Measurements from ENCODE around the gene CTNNAL1.

The CTNNAL1 gene

DNA sequence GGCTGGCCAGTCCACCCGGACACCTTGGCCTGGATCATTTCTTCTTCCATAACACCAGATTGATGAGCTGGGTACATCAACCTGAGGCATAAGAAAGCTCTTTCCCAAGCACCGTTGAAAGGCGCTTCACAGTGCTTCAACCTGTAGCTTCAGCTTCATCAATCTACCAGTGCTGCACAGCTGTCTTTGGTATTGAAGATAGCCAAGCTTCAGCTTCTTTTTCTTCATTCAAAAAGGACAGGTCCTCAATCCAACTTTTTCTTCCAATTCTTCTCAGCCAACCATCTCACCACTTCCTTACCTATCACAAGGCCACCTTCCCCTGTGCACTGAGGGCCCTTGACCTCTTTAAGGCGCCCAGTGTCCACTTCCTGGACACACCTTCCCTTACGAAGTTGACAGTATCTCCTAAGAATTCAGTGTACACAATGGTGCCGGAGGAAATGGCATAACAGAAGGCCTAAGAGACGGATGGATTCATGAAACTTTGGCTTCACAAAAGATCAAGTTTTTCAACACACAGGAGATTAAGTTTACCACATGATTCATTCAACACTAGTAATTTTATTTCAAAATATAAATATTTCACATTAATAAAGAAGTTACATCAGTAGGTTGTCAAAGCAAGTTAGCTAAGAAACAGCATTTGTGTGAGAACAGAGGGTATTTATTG, 1.4 kb upstream of the CTNNAL1 start:
- Histone ChIP-seq H3K9me3 (ENCODE audit: control insufficient read depth, low read length) (no peaks in the 10 kb centered on the region), H3K27ac (ENCODE audit: insufficient read depth, low read depth, low read length, poor library complexity, severe bottlenecking) (no peak overlapping the region), H3K27me3 (ENCODE audit: control insufficient read depth, insufficient read depth, low read length, poor library complexity, severe bottlenecking) (no peaks in the 10 kb centered on the region), H3K4me1 (ENCODE audit: control insufficient read depth, insufficient read depth, low read length) (peaks cover 13% of the 10 kb centered on the region), H3K4me3 (ENCODE audit: insufficient read depth, low read depth, low read length) (no peak overlapping the region), H3K36me3 (ENCODE audit: control insufficient read depth, insufficient read depth, low read length) (no peaks in the 10 kb centered on the region)
- WGBS, 2 experiments, result 93 to 94% methylated on average over 7 of the region's 7 CpGs

DNA sequence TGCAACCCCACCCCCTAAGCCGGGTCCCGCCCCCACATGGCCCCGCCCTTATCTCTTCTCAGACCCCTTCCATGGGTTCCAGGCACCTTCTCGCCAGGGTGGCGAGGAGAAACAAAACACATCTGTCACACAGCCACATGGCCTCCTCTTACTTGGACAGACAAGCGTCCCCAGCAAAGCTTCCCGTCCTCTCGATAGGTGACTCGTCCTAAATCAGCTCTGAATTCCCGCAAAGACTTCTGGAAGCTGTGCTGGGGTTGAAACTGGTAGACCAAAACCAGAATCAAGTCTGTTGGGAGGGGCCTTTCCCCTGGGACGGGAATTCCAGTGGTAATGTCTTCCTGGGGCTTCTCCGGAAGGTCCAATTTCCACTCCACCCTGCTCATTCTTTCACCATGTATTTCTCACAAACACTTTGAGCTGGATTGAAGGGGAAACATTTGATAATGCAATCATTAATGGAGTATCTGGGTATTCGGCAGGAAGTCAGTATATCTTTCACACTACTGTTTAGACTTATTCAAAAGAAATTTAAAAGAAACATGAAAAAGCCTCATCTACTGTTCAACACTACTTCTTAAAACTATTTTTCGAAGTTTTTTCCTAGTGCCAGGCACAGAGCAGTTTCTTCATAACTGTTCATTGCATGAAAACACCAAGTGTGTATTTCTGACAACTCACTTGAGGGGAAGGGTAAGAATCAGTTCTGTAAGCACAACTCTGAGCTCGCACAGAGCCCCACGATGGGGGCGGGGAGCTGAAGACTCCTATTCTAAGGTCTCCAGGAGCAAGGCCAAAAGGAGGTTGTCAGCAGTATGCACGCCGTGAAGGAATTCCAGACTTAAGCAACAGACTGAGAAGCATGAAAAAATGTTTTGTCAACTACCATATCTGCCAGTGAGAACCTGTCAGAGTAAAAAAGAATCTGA, 644 bp upstream of the CTNNAL1 start:
- H3K4me1 ChIP-seq (ENCODE audit: control insufficient read depth, insufficient read depth, low read length), result peaks cover 13% of the 10 kb centered on the region
- H3K9me3 ChIP-seq (ENCODE audit: control insufficient read depth, low read length), result no peaks in the 10 kb centered on the region
- no peaks in the 10 kb centered on the region for H3K36me3 ChIP-seq (ENCODE audit: control insufficient read depth, insufficient read depth, low read length)
- peak overlapping the region; percentile 32 for H3K4me3 ChIP-seq (ENCODE audit: insufficient read depth, low read depth, low read length)
- 28 to 30% methylated on average over 18 to 19 of the region's 19 CpGs for WGBS, 2 experiments
- no peaks in the 10 kb centered on the region for H3K27me3 ChIP-seq (ENCODE audit: control insufficient read depth, insufficient read depth, low read length, poor library complexity, severe bottlenecking)
- H3K27ac ChIP-seq (ENCODE audit: insufficient read depth, low read depth, low read length, poor library complexity, severe bottlenecking), result peak overlapping the region; percentile 65

DNA sequence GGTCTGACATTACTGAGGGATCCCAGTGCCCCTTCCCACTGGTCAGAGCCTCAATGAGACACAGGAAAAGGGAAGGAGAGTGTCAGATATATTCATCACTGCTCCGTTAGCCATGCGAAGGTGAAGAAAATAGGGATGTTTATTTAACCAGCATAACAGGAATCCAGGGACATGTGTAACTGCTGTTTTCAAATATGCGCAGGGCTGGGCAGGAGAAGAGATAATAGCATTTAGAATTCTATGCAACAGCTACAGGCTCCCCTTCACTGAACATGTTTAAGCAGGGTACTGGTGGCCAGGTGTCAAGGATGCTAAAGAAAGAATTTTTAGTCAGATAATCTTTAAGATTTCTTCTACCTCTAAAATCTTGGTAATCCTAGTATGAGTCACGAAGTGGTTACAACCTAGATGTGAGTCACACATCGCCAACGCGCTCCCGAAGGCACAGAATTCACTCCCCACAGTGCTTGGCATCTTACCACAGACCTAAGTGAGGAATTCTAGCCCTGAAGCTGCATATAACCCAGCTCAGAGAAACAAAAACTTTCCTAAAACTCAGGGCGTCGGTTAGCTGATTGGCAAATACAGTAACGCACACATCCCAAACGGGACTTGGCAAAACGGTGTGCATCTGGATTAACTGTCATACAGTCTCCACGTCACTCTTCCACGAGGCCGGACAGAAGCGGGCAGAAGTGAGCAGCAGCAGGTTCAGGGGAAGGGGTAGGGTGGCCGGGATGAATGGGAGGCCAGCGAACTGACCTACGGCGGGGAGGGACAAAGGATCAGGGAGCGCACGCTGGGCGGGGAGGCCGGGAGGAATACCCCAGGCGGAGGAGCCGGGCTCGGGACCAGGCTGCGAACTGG, 1.1 kb downstream of the CTNNAL1 start:
- no peaks in the 10 kb centered on the region for H3K27me3 ChIP-seq (ENCODE audit: control insufficient read depth, insufficient read depth, low read length, poor library complexity, severe bottlenecking)
- H3K27ac ChIP-seq (ENCODE audit: insufficient read depth, low read depth, low read length, poor library complexity, severe bottlenecking), result no peak overlapping the region
- peaks cover 13% of the 10 kb centered on the region for H3K4me1 ChIP-seq (ENCODE audit: control insufficient read depth, insufficient read depth, low read length)
- 6% methylated on average over 29 of the region's 29 CpGs for WGBS, 2 experiments
- H3K36me3 ChIP-seq (ENCODE audit: control insufficient read depth, insufficient read depth, low read length), result no peaks in the 10 kb centered on the region
- H3K4me3 ChIP-seq (ENCODE audit: insufficient read depth, low read depth, low read length), result peak overlapping the region; percentile 91
- H3K9me3 ChIP-seq (ENCODE audit: control insufficient read depth, low read length), result no peaks in the 10 kb centered on the region

DNA sequence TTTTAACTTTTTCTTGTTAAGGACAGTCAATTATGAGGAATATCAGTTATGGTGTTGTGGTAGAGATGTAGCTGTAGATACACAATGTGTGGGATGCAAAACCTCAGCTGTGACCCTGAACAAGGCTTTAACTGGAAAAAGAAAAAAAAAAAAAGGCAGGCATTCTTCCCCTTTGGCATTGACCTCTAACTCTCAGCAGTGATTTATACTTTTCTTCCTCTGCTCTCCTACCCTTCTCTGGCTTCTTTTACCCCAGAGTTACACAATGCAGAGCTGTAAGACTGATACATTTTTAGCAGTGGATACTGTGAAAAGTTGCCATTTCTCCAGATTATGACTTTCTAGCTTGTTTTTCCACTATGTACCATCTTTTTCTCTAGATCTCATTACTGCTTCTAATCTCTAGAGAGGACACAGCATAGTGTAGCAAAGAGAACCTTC, 2.0 kb downstream of the CTNNAL1 start:
- Histone ChIP-seq H3K9me3 (ENCODE audit: control insufficient read depth, low read length) (no peaks in the 10 kb centered on the region), H3K27ac (ENCODE audit: insufficient read depth, low read depth, low read length, poor library complexity, severe bottlenecking) (no peak overlapping the region), H3K27me3 (ENCODE audit: control insufficient read depth, insufficient read depth, low read length, poor library complexity, severe bottlenecking) (no peaks in the 10 kb centered on the region), H3K36me3 (ENCODE audit: control insufficient read depth, insufficient read depth, low read length) (no peaks in the 10 kb centered on the region), H3K4me1 (ENCODE audit: control insufficient read depth, insufficient read depth, low read length) (peaks cover 13% of the 10 kb centered on the region), H3K4me3 (ENCODE audit: insufficient read depth, low read depth, low read length) (no peak overlapping the region)

DNA sequence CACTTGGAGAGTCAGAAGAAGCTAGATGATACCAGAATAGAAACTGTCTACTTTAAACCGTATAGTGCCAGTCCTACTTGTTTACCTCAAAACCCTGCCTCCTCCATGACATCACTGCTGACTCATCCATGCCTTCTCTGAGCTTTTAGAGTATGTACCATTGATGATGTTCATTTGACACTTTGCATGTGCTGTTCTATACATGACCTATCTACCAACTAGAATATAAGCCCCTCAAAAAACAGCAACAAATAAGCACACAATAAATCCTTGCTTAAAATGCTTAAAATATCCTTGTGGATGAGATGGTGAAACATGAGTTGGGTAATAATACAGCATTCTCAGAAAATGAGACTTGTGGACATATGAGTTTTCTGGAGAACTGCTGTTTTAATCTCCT, 2.6 kb downstream of the CTNNAL1 start:
- H3K4me1 ChIP-seq (ENCODE audit: control insufficient read depth, insufficient read depth, low read length), result peaks cover 13% of the 10 kb centered on the region
- no peak overlapping the region for H3K4me3 ChIP-seq (ENCODE audit: insufficient read depth, low read depth, low read length)
- no peaks in the 10 kb centered on the region for H3K27me3 ChIP-seq (ENCODE audit: control insufficient read depth, insufficient read depth, low read length, poor library complexity, severe bottlenecking)
- no peaks in the 10 kb centered on the region for H3K36me3 ChIP-seq (ENCODE audit: control insufficient read depth, insufficient read depth, low read length)
- no peaks in the 10 kb centered on the region for H3K9me3 ChIP-seq (ENCODE audit: control insufficient read depth, low read length)
- H3K27ac ChIP-seq (ENCODE audit: insufficient read depth, low read depth, low read length, poor library complexity, severe bottlenecking), result no peak overlapping the region
- WGBS, 2 experiments, result 79 to 90% methylated on average over 1 of the region's 1 CpG

DNA sequence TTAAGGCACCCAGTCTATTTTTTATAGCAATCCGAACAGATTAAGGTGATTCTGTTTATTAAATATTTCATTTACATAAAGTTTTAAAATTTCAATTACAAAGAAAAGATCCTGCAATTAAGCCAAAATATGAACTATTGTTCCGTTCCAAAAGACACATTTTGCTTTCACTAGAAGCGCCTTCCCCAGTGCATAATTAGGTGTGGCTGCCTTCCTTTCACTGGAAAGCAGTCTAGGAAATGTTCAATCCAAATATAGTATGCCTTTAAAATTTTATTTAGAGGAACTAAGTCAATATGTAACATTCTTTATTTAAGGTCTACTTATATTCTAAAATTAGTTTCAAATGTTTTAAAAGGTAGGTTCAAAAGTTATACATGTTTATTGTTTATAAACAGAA, 7.6 kb downstream of the CTNNAL1 start:
- H3K4me1 ChIP-seq (ENCODE audit: control insufficient read depth, insufficient read depth, low read length), result no peaks in the 10 kb centered on the region
- H3K27me3 ChIP-seq (ENCODE audit: control insufficient read depth, insufficient read depth, low read length, poor library complexity, severe bottlenecking), result no peaks in the 10 kb centered on the region
- WGBS, 2 experiments, result 95 to 100% methylated on average over 2 of the region's 3 CpGs
- no peaks in the 10 kb centered on the region for H3K9me3 ChIP-seq (ENCODE audit: control insufficient read depth, low read length)
- H3K36me3 ChIP-seq (ENCODE audit: control insufficient read depth, insufficient read depth, low read length), result no peaks in the 10 kb centered on the region
- no peak overlapping the region for H3K27ac ChIP-seq (ENCODE audit: insufficient read depth, low read depth, low read length, poor library complexity, severe bottlenecking)
- no peak overlapping the region for H3K4me3 ChIP-seq (ENCODE audit: insufficient read depth, low read depth, low read length)

DNA sequence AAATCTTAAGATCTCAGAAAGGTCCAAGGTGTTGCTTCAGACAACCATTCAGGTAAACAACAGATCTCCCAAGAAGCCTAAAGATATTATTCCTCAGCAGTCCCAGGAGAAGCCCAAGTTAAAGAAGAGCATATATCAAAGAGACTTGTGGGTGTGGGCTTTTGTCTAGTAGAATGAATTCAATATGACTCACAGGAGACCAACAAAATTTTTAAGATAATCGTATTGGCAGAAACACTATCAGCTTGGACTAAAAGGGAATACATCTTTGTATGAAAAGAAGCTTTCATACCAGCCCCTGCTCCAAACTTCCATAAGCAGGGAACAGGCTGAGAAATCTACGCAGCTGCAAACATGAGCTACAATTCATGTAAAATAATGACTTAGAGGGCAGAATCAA, 10.2 kb downstream of the CTNNAL1 start:
- H3K4me1 ChIP-seq (ENCODE audit: control insufficient read depth, insufficient read depth, low read length), result no peaks in the 10 kb centered on the region
- WGBS, 2 experiments, result 99 to 100% methylated on average over 1 to 2 of the region's 2 CpGs
- H3K4me3 ChIP-seq (ENCODE audit: insufficient read depth, low read depth, low read length), result no peak overlapping the region
- no peak overlapping the region for H3K27ac ChIP-seq (ENCODE audit: insufficient read depth, low read depth, low read length, poor library complexity, severe bottlenecking)
- no peaks in the 10 kb centered on the region for H3K27me3 ChIP-seq (ENCODE audit: control insufficient read depth, insufficient read depth, low read length, poor library complexity, severe bottlenecking)
- no peaks in the 10 kb centered on the region for H3K36me3 ChIP-seq (ENCODE audit: control insufficient read depth, insufficient read depth, low read length)
- H3K9me3 ChIP-seq (ENCODE audit: control insufficient read depth, low read length), result no peaks in the 10 kb centered on the region

DNA sequence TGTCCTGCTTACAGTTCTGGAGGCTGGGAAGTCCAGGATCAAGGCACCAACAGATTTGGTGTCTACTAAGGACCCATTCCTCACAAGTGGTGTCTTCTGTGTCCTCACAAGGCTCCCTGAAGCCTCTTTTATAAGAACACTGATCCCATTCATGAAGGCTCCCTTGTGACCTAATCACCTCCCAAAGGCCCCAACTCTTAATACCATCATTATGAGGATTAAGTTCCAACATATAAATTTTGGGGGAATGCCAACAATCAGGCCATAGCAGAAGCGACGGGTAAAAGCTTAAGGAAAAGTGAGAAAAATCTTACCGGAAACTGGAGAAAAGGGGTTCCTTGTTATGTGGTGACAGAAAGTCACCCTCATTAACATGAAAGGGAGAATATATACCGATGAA, 11.2 kb downstream of the CTNNAL1 start:
- Histone ChIP-seq H3K9me3 (ENCODE audit: control insufficient read depth, low read length) (no peaks in the 10 kb centered on the region), H3K4me1 (ENCODE audit: control insufficient read depth, insufficient read depth, low read length) (no peaks in the 10 kb centered on the region), H3K27ac (ENCODE audit: insufficient read depth, low read depth, low read length, poor library complexity, severe bottlenecking) (no peak overlapping the region), H3K36me3 (ENCODE audit: control insufficient read depth, insufficient read depth, low read length) (no peaks in the 10 kb centered on the region), H3K4me3 (ENCODE audit: insufficient read depth, low read depth, low read length) (no peak overlapping the region), H3K27me3 (ENCODE audit: control insufficient read depth, insufficient read depth, low read length, poor library complexity, severe bottlenecking) (no peaks in the 10 kb centered on the region)
- 96 to 97% methylated on average over 4 of the region's 4 CpGs for WGBS, 2 experiments

DNA sequence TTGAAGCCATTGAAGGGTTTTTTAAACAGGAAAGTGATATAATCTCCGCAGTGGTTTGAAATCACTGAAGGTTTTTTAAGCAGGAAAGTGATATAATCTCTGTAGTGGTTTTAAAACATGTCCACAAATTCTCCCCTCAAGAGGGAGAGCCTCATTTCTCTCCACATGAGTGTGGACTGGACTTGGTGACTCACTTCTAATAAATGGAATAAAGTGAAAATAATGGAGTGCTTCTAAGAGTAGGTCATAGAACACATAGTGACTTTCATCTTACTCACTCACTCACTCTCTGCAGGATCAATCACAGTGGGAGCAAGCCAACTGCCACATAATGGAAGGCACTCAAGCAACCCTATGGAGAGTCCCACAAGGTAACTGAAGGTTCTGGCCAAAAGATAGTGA, 12.0 kb downstream of the CTNNAL1 start:
- Histone ChIP-seq H3K9me3 (ENCODE audit: control insufficient read depth, low read length) (no peaks in the 10 kb centered on the region), H3K4me3 (ENCODE audit: insufficient read depth, low read depth, low read length) (no peak overlapping the region), H3K36me3 (ENCODE audit: control insufficient read depth, insufficient read depth, low read length) (no peaks in the 10 kb centered on the region), H3K27me3 (ENCODE audit: control insufficient read depth, insufficient read depth, low read length, poor library complexity, severe bottlenecking) (no peaks in the 10 kb centered on the region), H3K4me1 (ENCODE audit: control insufficient read depth, insufficient read depth, low read length) (no peaks in the 10 kb centered on the region), H3K27ac (ENCODE audit: insufficient read depth, low read depth, low read length, poor library complexity, severe bottlenecking) (no peak overlapping the region)
- 83% methylated on average over 1 of the region's 1 CpG for WGBS, 2 experiments

DNA sequence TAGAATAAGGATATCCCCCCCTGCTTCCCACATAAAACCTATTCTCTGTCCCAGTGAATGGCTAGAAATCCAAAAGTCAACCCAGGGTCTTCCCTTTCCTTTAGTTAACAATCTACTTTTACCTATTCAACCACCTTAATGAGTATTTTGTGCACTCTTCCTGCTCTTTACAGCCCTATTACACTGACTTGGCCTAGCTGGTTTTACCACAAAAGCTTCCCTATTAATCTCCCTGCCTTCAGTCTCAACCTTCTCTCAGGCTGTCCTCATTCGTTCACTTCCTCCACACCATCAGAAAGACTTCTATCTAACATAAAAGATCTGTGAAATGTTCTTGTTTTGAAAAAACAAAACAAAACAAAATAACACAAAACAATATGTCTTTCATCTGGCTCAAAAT, 16.2 kb downstream of the CTNNAL1 start:
- Histone ChIP-seq H3K4me3 (ENCODE audit: insufficient read depth, low read depth, low read length) (no peak overlapping the region), H3K9me3 (ENCODE audit: control insufficient read depth, low read length) (no peaks in the 10 kb centered on the region), H3K27me3 (ENCODE audit: control insufficient read depth, insufficient read depth, low read length, poor library complexity, severe bottlenecking) (no peaks in the 10 kb centered on the region), H3K36me3 (ENCODE audit: control insufficient read depth, insufficient read depth, low read length) (no peaks in the 10 kb centered on the region), H3K27ac (ENCODE audit: insufficient read depth, low read depth, low read length, poor library complexity, severe bottlenecking) (no peak overlapping the region), H3K4me1 (ENCODE audit: control insufficient read depth, insufficient read depth, low read length) (no peaks in the 10 kb centered on the region)
- 85% methylated on average over 1 of the region's 1 CpG; no CpG with 5 or more reads in 1 of the 2 experiments for WGBS, 2 experiments

Measured in ectodermal cell (in vitro differentiated cells).